Nephron progenitor cell (in vitro differentiated cells): ENCODE data around the gene IGF2R.
"Not testable (repeated sequence)": the region's sequence is repeated elsewhere in the genome, so short reads cannot be mapped to it uniquely, and the experiment has no call there.

Experiments used
- DNase-seq: peaks from one replicate; pipeline ENCODE4 v3.0.0; 2021
- H3K27ac Mint-ChIP-seq: 2 replicates; pipeline ENCODE4 v1.8.0; 2021; ENCODE audit warnings: mild to moderate bottlenecking, moderate library complexity, mixed read lengths
- H3K27me3 Mint-ChIP-seq: 2 replicates; pipeline ENCODE4 v1.8.0; 2021; ENCODE audit warnings: mild to moderate bottlenecking, low read depth, mixed read lengths; ENCODE audit not compliant: poor library complexity
- H3K36me3 Mint-ChIP-seq: 2 replicates; pipeline ENCODE4 v1.8.0; 2021; ENCODE audit warnings: low read depth, mixed read lengths
- H3K4me1 Mint-ChIP-seq: 2 replicates; pipeline ENCODE4 v1.8.0; 2021; ENCODE audit warnings: mixed read lengths
- H3K4me3 Mint-ChIP-seq: 2 replicates; pipeline ENCODE4 v1.8.0; 2021; ENCODE audit warnings: mild to moderate bottlenecking, moderate library complexity, mixed read lengths
- H3K9me3 Mint-ChIP-seq: 2 replicates; pipeline ENCODE4 v1.8.0; 2021; ENCODE audit warnings: mild to moderate bottlenecking, moderate library complexity, mixed read lengths
- CTCF ChIP-seq: fragments of 200-600 bp; sonication (generic); IDR thresholded peaks from 2 replicates; pipeline ENCODE4 v1.5.0; 2021; ENCODE audit warnings: antibody characterized with exemption

IGF2R gene

GRCh38 chr6:160132776-160133338 lies 164.0 kb downstream of the IGF2R start:
- TF ChIP-seq CTCF: no peak
- Mint-ChIP-seq H3K27ac (no peak overlapping the region), H3K36me3 (peaks cover 4% of the 10 kb centered on the region), H3K27me3 (peaks cover 16% of the 10 kb centered on the region), H3K9me3 (no peaks in the 10 kb centered on the region), H3K4me3 (no peak overlapping the region), H3K4me1 (peaks cover 36% of the 10 kb centered on the region)
- DNase-seq: no peak

- Mint-ChIP-seq H3K9me3 (no peaks in the 10 kb centered on the region), H3K36me3 (peaks cover 4% of the 10 kb centered on the region), H3K4me1 (peaks cover 44% of the 10 kb centered on the region), H3K27me3 (peaks cover 16% of the 10 kb centered on the region), H3K4me3 (no peak overlapping the region), H3K27ac (no peak overlapping the region)
- TF ChIP-seq CTCF: no peak
- DNase-seq: no peak
Observed at GRCh38 chr6:160133441-160134336, 164.8 kb downstream of the IGF2R start.

- H3K9me3 Mint-ChIP-seq, H3K27ac Mint-ChIP-seq, H3K4me3 Mint-ChIP-seq, DNase-seq, H3K36me3 Mint-ChIP-seq: not testable (repeated sequence)
- Mint-ChIP-seq H3K4me1 (peaks cover 48% of the 10 kb centered on the region), H3K27me3 (peaks cover 16% of the 10 kb centered on the region)
Observed at GRCh38 chr6:160134337-160134751, 165.5 kb downstream of the IGF2R start.

GRCh38 chr6:160134779-160135547 lies 166.1 kb downstream of the IGF2R start:
- no peak for DNase-seq
- peaks cover 52% of the 10 kb centered on the region for H3K4me1 Mint-ChIP-seq
- H3K27me3 Mint-ChIP-seq: peaks cover 16% of the 10 kb centered on the region
- TF ChIP-seq CTCF: no peak
- no peaks in the 10 kb centered on the region for H3K36me3 Mint-ChIP-seq
- no peak overlapping the region for H3K27ac Mint-ChIP-seq
- no peaks in the 10 kb centered on the region for H3K9me3 Mint-ChIP-seq
- H3K4me3 Mint-ChIP-seq: no peak overlapping the region

GRCh38 chr6:160135907-160136655 lies 167.2 kb downstream of the IGF2R start:
- Mint-ChIP-seq H3K27ac (peak overlapping the region; percentile 36), H3K4me3 (no peak overlapping the region), H3K36me3 (no peaks in the 10 kb centered on the region), H3K4me1 (peaks cover 55% of the 10 kb centered on the region), H3K9me3 (no peaks in the 10 kb centered on the region), H3K27me3 (peaks cover 11% of the 10 kb centered on the region)
- no peak for DNase-seq
- no peak for TF ChIP-seq CTCF
